B cell (primary cell): ENCODE data around the gene SGCG.

Source experiments
- CTCF ChIP-seq: fragments of 200-600 bp; IDR thresholded peaks from one replicate; pipeline ENCODE4 v1.8.0; 2022; ENCODE audit warnings: antibody characterized with exemption, mild to moderate bottlenecking
- EZH2 ChIP-seq: IDR thresholded peaks from 2 replicates; pipeline ENCODE4 v1.6.1; 2012; ENCODE audit warnings: borderline replicate concordance, low read depth, mild to moderate bottlenecking, moderate library complexity, low read length; ENCODE audit not compliant: insufficient read depth, poor library complexity, severe bottlenecking

- TF ChIP-seq CTCF (no peak), EZH2 (no peak)
Measured at GRCh38 chr13:23350009-23350408, 169.2 kb downstream of the SGCG start.
